GM23338 (cell line): Measurements from ENCODE around the gene ARHGAP30. TPM values are rescaled to one million over a fixed set of nuclear protein-coding genes. Genes with fewer than 3 reads are reported as not detected.
A peak's percentile ranks its signal among the peaks of the same experiment; 100 is the strongest.

Experiments
- ATAC-seq: fragments of 200-7000 bp; cut with Tn5 transposase; 3 replicates; pipeline ENCODE4 v1.9.1; 2020
- DNase-seq: peaks from one replicate; pipeline ENCODE4 v3.0.0-alpha.2; 2015; ENCODE audit warnings: low spot score
- H2AFZ ChIP-seq: fragments of 200-600 bp; sonication (generic); 2 replicates; pipeline ENCODE4 v1.8.0; 2016; ENCODE audit warnings: antibody characterized with exemption, mild to moderate bottlenecking, moderate library complexity
- H3F3A ChIP-seq: fragments of 200-600 bp; sonication (generic); replicated peaks from 2 replicates; pipeline ENCODE4 v1.8.0; 2017; ENCODE audit warnings: antibody characterized with exemption, mixed run types, low read depth
- H3K27ac ChIP-seq: fragments of 200-600 bp; sonication (generic); 2 replicates; pipeline ENCODE4 v1.6.1; 2016; ENCODE audit warnings: low read depth
- H3K27me3 ChIP-seq: fragments of 200-600 bp; sonication (generic); 2 replicates; pipeline ENCODE4 v1.8.0; 2016; ENCODE audit warnings: mild to moderate bottlenecking, mixed run types, moderate library complexity; ENCODE audit not compliant: insufficient read depth
- H3K36me3 ChIP-seq: fragments of 200-600 bp; sonication (generic); 2 replicates; pipeline ENCODE4 v1.8.0; 2016; ENCODE audit warnings: mild to moderate bottlenecking; ENCODE audit not compliant: insufficient read depth
- H3K4me1 ChIP-seq: fragments of 200-600 bp; sonication (generic); 2 replicates; pipeline ENCODE4 v1.8.0; 2016; ENCODE audit warnings: mild to moderate bottlenecking, moderate library complexity; ENCODE audit not compliant: insufficient read depth
- H3K4me2 ChIP-seq: fragments of 200-600 bp; sonication (generic); 2 replicates; pipeline ENCODE4 v1.7.1; 2017; ENCODE audit warnings: mixed run types
- H3K4me3 ChIP-seq: fragments of 200-600 bp; sonication (generic); 2 replicates; pipeline ENCODE4 v1.6.1; 2016; ENCODE audit warnings: mixed run types
- H3K79me2 ChIP-seq: fragments of 200-600 bp; sonication (generic); replicated peaks from 2 replicates; pipeline ENCODE4 v1.8.0; 2017; ENCODE audit warnings: mild to moderate bottlenecking; ENCODE audit not compliant: insufficient read depth
- H3K9me2 ChIP-seq: fragments of 200-600 bp; sonication (generic); 2 replicates; pipeline ENCODE4 v1.8.0; 2017; ENCODE audit not compliant: insufficient read depth
- H4K20me1 ChIP-seq: fragments of 200-600 bp; sonication (generic); replicated peaks from 2 replicates; pipeline ENCODE4 v1.8.0; 2017; ENCODE audit warnings: mild to moderate bottlenecking; ENCODE audit not compliant: insufficient read depth
- H3K27ac Mint-ChIP-seq: 2 replicates; pipeline ENCODE4 v1.8.0; 2020; ENCODE audit warnings: inconsistent platforms, mild to moderate bottlenecking, moderate library complexity, mixed read lengths
- H3K27me3 Mint-ChIP-seq: 3 replicates; pipeline ENCODE4 v1.8.0; 2022; ENCODE audit warnings: low read depth, mild to moderate bottlenecking, moderate library complexity, mixed read lengths, inconsistent platforms; ENCODE audit not compliant: insufficient read depth, poor library complexity
- H3K36me3 Mint-ChIP-seq: 3 replicates; pipeline ENCODE4 v1.8.0; 2021; ENCODE audit warnings: low read depth, mild to moderate bottlenecking, inconsistent platforms, moderate library complexity, mixed read lengths
- H3K4me1 Mint-ChIP-seq: 3 replicates; pipeline ENCODE4 v1.8.0; 2020; ENCODE audit warnings: mild to moderate bottlenecking, inconsistent platforms, mixed read lengths
- H3K4me3 Mint-ChIP-seq: 3 replicates; pipeline ENCODE4 v1.8.0; 2021; ENCODE audit warnings: moderate library complexity, mild to moderate bottlenecking, inconsistent platforms, mixed read lengths
- H3K9me3 Mint-ChIP-seq: 3 replicates; pipeline ENCODE4 v1.8.0; 2020; ENCODE audit warnings: moderate library complexity, mild to moderate bottlenecking, inconsistent platforms, mixed read lengths
- CREB1 ChIP-seq: fragments of 250-450 bp; sonication (Bioruptor Pico); IDR thresholded peaks from 2 replicates; pipeline ENCODE4 v1.5.0; 2020; ENCODE audit warnings: low read depth, mild to moderate bottlenecking, moderate library complexity
- CTCF ChIP-seq, 2 experiments: fragments of 200-600 bp in 1 of 2; sonication (generic) in 1 of 2; conservative IDR thresholded peaks; 2 replicates each; pipeline versions ENCODE4 v1.5.1 to v1.6.1; 2016 to 2017; ENCODE audit warnings: antibody characterized with exemption in 2 of 2, low read depth in 2 of 2, mild to moderate bottlenecking in 2 of 2, moderate library complexity in 1 of 2
- ETS1 ChIP-seq: IDR thresholded peaks from 2 replicates; pipeline ENCODE4 v1.6.1; 2016; ENCODE audit warnings: antibody characterized with exemption
- EZH2 ChIP-seq: fragments of 200-600 bp; sonication (generic); IDR thresholded peaks from one replicate; pipeline ENCODE4 v1.8.0; 2017; ENCODE audit warnings: antibody characterized with exemption, mild to moderate bottlenecking, low read depth; ENCODE audit not compliant: unreplicated experiment
- EZH2phosphoT487 ChIP-seq: fragments of 200-600 bp; sonication (generic); IDR thresholded peaks from one replicate; pipeline ENCODE4 v1.8.1; 2018; ENCODE audit warnings: antibody characterized with exemption; ENCODE audit not compliant: unreplicated experiment
- JUNB ChIP-seq: IDR thresholded peaks from one replicate; pipeline ENCODE4 v1.6.1; 2016; ENCODE audit warnings: antibody characterized with exemption; ENCODE audit not compliant: unreplicated experiment
- NANOG ChIP-seq: IDR thresholded peaks from 2 replicates; pipeline ENCODE4 v1.6.1; 2016; ENCODE audit warnings: antibody characterized with exemption, borderline replicate concordance
- POLR2AphosphoS5 ChIP-seq: IDR thresholded peaks from 2 replicates; pipeline ENCODE4 v1.6.1; 2016; ENCODE audit warnings: antibody characterized with exemption, low read depth
- ZNF114 ChIP-seq: fragments of 250-450 bp; sonication (Bioruptor Pico); IDR thresholded peaks from 2 replicates; pipeline ENCODE4 v1.5.0; 2020; ENCODE audit warnings: mild to moderate bottlenecking, moderate library complexity
- ZNF331 ChIP-seq: fragments of 250-450 bp; sonication (Bioruptor Pico); IDR thresholded peaks from 2 replicates; pipeline ENCODE4 v1.5.0; 2020; ENCODE audit warnings: low read depth, mild to moderate bottlenecking, moderate library complexity
- ZNF462 ChIP-seq: fragments of 250-450 bp; sonication (Bioruptor Pico); IDR thresholded peaks from 2 replicates; pipeline ENCODE4 v1.5.0; 2020; ENCODE audit warnings: mild to moderate bottlenecking, moderate library complexity
- polyA plus RNA-seq: library from polyadenylated mRNA; unstranded; fragments of >200 nt; fragmentation: Nextera tagmentation; extraction: Ambion mirVana; gene quantifications from 2 replicates; pipeline ENCODE4 v1.2.1, GENCODE V29; 2016
- total RNA-seq: library from RNA; depleted of rRNA; stranded (reverse); fragments of >200 nt; shearing (Covaris generic); gene quantifications from 2 replicates; pipeline ENCODE4 v1.2.3, GENCODE V29; 2014

Gene ARHGAP30
- total and polyA plus RNA-seq, 2 experiments from 2014 or later: 0.45 TPM; not detected in 1

- no peak for TF ChIP-seq ZNF462
- no peak for TF ChIP-seq POLR2AphosphoS5
- no peak for TF ChIP-seq NANOG
- TF ChIP-seq CTCF (conservative IDR thresholded peaks at IDR 0.05; ENCODE audit: low read depth in 2 of 2): no peak
Observed at GRCh38 chr1:161044535-161044907, 25.2 kb downstream of the ARHGAP30 start (continued).

GRCh38 chr1:161039546-161039945, 30.1 kb downstream of the ARHGAP30 start:
- peaks cover 43% of the 10 kb centered on the region for H3K36me3 Mint-ChIP-seq
- H4K20me1 ChIP-seq: no peaks in the 10 kb centered on the region; the same call in 1 of the 2 replicates
- H3K4me1 Mint-ChIP-seq: peaks cover 47% of the 10 kb centered on the region
- DNase-seq (no peak), ATAC-seq (no peak)
- H3K4me2 ChIP-seq: peak overlapping the region; percentile 96
- no peaks in the 10 kb centered on the region; the same call in 2 of the 3 replicates for H3K9me3 Mint-ChIP-seq
- no peak overlapping the region for H2AFZ ChIP-seq
- H3K79me2 ChIP-seq: peaks cover 38% of the 10 kb centered on the region
- H3K4me1 ChIP-seq: peaks cover 38% of the 10 kb centered on the region
- no peaks in the 10 kb centered on the region for H3K27me3 ChIP-seq
- peak overlapping the region; percentile 89 for H3K4me3 Mint-ChIP-seq
- H3K27me3 Mint-ChIP-seq: peaks cover 9% of the 10 kb centered on the region
- peaks cover 19% of the 10 kb centered on the region for H3K36me3 ChIP-seq
- H3K9me2 ChIP-seq: no peaks in the 10 kb centered on the region
- H3K27ac ChIP-seq: peak overlapping the region; percentile 74; the same call in 1 of the 2 replicates
- H3K27ac Mint-ChIP-seq: peak overlapping the region; percentile 93; the same call in 1 of the 2 replicates
- peak overlapping the region; percentile 98 for H3K4me3 ChIP-seq
- peaks cover 47% of the 10 kb centered on the region for H3F3A ChIP-seq
- TF ChIP-seq EZH2phosphoT487: no peak
- TF ChIP-seq CTCF (conservative IDR thresholded peaks at IDR 0.05; ENCODE audit: low read depth in 2 of 2): no peak
- no peak for TF ChIP-seq POLR2AphosphoS5
- no peak for TF ChIP-seq CREB1 (CRISPR knock-in tag)
- TF ChIP-seq ETS1: no peak
- no peak for TF ChIP-seq NANOG
- TF ChIP-seq JUNB: no peak
- no peak for TF ChIP-seq EZH2
- TF ChIP-seq ZNF331 (CRISPR knock-in tag): no peak
- TF ChIP-seq ZNF114 (CRISPR knock-in tag): no peak
